Measurements from ENCODE around the gene GSPT1.
"Not testable (repeated sequence)": the region's sequence is repeated elsewhere in the genome, so short reads cannot be mapped to it uniquely, and the experiment has no call there.

GRCh38 chr16:11818970-11819369, 96.8 kb downstream of the GSPT1 start:
- TF ChIP-seq, protein P1, sequence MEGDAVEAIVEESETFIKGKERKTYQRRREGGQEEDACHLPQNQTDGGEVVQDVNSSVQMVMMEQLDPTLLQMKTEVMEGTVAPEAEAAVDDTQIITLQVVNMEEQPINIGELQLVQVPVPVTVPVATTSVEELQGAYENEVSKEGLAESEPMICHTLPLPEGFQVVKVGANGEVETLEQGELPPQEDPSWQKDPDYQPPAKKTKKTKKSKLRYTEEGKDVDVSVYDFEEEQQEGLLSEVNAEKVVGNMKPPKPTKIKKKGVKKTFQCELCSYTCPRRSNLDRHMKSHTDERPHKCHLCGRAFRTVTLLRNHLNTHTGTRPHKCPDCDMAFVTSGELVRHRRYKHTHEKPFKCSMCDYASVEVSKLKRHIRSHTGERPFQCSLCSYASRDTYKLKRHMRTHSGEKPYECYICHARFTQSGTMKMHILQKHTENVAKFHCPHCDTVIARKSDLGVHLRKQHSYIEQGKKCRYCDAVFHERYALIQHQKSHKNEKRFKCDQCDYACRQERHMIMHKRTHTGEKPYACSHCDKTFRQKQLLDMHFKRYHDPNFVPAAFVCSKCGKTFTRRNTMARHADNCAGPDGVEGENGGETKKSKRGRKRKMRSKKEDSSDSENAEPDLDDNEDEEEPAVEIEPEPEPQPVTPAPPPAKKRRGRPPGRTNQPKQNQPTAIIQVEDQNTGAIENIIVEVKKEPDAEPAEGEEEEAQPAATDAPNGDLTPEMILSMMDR (IDR thresholded peaks at IDR 0.05), result not testable (repeated sequence)
- not testable (repeated sequence) for TF ChIP-seq TAF1 (IDR thresholded peaks at IDR 0.05; ENCODE audit: borderline replicate concordance, low read depth, low read length); SMC3 (IDR thresholded peaks at IDR 0.05; ENCODE audit: low read depth, low read length); ELF1 (IDR thresholded peaks at IDR 0.05)
- TF ChIP-seq, protein P2, sequence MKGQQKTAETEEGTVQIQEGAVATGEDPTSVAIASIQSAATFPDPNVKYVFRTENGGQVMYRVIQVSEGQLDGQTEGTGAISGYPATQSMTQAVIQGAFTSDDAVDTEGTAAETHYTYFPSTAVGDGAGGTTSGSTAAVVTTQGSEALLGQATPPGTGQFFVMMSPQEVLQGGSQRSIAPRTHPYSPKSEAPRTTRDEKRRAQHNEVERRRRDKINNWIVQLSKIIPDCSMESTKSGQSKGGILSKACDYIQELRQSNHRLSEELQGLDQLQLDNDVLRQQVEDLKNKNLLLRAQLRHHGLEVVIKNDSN (IDR thresholded peaks at IDR 0.05; ENCODE audit: borderline replicate concordance, low read depth), result not testable (repeated sequence)
